Measurements from ENCODE around the gene GLDN. TPM values are rescaled to one million over a fixed set of nuclear protein-coding genes. Genes with fewer than 3 reads are reported as not detected.
A peak's percentile ranks its signal among the peaks of the same experiment; 100 is the strongest.

GLDN gene
- total RNA-seq, 1 donor from 2014 or later: 3.4 TPM

DNA sequence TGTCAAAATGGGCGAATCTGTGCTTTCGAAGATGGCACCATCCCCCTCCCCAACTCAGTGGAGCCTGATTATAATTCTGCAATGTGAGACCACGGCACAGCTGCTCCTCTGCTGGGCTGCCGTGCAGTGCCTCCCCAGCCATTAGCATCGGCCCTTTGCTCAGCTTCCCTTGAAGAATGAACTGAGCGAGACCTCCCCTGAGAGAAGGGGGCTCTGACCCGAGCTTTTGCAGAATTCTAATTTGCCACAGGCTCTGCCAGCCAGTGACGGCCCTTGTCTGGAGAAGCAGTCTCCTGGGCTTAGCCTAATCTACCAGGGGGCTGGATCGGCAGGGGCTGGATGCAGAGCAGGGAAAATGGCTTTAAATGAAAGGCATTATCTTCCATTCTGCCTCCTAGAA lies 57.2 kb downstream of the GLDN start:
- DNase-seq (ENCODE audit: low spot score in 2 of 2): no peak
- Histone ChIP-seq H3K4me3 (no peak overlapping the region), H3K27ac (no peak overlapping the region), H3K9me3 (no peaks in the 10 kb centered on the region), H3K4me1 (no peaks in the 10 kb centered on the region), H3K27me3 (no peaks in the 10 kb centered on the region), H3K36me3 (peaks cover 9 to 20% of the 10 kb centered on the region in 2 donors)
- intact Hi-C loops (cut with DNase I): no loop called here
- TF ChIP-seq, protein P1, sequence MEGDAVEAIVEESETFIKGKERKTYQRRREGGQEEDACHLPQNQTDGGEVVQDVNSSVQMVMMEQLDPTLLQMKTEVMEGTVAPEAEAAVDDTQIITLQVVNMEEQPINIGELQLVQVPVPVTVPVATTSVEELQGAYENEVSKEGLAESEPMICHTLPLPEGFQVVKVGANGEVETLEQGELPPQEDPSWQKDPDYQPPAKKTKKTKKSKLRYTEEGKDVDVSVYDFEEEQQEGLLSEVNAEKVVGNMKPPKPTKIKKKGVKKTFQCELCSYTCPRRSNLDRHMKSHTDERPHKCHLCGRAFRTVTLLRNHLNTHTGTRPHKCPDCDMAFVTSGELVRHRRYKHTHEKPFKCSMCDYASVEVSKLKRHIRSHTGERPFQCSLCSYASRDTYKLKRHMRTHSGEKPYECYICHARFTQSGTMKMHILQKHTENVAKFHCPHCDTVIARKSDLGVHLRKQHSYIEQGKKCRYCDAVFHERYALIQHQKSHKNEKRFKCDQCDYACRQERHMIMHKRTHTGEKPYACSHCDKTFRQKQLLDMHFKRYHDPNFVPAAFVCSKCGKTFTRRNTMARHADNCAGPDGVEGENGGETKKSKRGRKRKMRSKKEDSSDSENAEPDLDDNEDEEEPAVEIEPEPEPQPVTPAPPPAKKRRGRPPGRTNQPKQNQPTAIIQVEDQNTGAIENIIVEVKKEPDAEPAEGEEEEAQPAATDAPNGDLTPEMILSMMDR (IDR thresholded peaks at IDR 0.05): no peak

DNA sequence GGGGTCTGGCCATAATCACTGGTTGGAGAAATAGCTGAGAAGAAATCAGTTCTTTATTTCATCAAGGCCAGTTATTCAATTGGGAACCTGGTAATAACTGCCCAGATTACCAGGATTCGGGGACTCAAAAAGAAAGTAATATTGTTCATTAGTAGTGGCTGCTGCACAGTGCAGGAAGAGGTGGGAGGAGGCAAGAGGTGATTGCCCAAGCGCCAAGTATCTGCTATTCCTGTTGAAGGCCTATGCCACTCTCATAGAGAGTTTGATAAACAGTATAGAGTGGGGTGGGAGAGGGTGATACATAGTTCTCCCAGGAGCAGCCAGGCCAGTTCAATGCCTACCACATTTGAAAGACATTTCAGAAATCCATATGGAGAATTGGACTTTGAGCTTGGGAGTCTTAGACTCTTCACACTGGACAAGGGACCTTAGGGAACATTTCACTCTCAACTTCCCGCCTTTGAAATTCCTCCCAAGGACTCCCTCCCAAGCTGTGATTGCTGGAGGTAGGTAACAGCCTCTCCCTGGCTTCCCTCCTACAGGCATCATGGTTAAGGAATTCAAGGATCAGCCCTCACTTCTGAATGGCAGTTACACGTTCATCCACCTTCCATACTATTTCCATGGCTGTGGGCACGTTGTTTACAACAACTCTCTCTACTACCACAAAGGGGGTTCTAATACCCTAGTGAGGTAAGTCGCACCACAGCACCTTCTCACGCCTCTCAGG lies 59.8 kb downstream of the GLDN start:
- Histone ChIP-seq H3K36me3 (peaks cover 9 to 16% of the 10 kb centered on the region in 2 donors), H3K9me3 (no peaks in the 10 kb centered on the region), H3K27me3 (no peaks in the 10 kb centered on the region), H3K4me3 (no peak overlapping the region), H3K27ac (no peak overlapping the region), H3K4me1 (no peaks in the 10 kb centered on the region)
- TF ChIP-seq, protein P1 (IDR thresholded peaks at IDR 0.05): no peak
- peak in 1 of 2 donors; percentile 2 for DNase-seq (ENCODE audit: low spot score in 2 of 2)
- intact Hi-C loops (cut with DNase I): loop anchor here (2.0 kb wide), 1 partner anchor 14 kb away; no protein-coding TSS in a partner anchor

DNA sequence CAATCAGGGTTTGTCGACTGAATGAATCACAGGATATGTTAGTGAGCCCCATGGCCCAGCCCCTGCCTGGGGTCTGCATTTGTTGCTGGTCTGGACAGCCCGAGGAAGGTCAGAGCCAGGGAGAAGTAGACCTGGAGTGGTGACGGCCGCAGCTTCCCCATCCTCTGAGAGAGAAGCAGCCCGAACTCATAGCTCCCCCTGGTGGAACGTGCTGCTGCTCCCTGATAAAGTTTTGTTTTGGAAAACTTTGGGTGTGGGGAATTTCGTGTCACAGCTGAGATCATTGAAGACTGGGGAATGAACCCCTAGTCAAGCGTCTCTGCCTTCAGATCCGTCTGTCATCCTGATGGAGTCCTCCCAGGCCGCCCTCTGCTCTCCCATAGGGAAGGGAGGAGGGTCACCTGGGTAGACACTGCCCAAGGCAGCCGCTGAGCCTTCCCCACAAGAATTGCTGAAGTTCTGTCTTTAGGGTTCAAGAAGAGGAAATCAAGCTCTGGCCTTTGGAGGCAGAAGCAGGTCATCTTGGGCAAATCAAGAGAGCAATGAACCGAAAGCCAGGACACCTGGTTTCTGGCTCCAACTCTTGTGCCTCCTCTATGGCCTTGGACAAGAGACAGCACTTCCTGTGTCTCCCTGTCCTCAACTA lies 60.5 kb downstream of the GLDN start:
- H3K4me1 ChIP-seq: no peaks in the 10 kb centered on the region
- intact Hi-C loops (cut with DNase I): loop anchor here (2.0 kb wide), 1 partner anchor 15 kb away; no protein-coding TSS in a partner anchor
- peaks cover 9 to 14% of the 10 kb centered on the region in 2 donors for H3K36me3 ChIP-seq
- H3K4me3 ChIP-seq: no peak overlapping the region
- peak in 1 of 2 donors; percentile 63 for DNase-seq (ENCODE audit: low spot score in 2 of 2)
- H3K9me3 ChIP-seq: no peaks in the 10 kb centered on the region
- TF ChIP-seq, protein P1 (IDR thresholded peaks at IDR 0.05): peak; percentile 28 to 58 (median 38)
- H3K27ac ChIP-seq: no peak overlapping the region
- no peaks in the 10 kb centered on the region for H3K27me3 ChIP-seq

DNA sequence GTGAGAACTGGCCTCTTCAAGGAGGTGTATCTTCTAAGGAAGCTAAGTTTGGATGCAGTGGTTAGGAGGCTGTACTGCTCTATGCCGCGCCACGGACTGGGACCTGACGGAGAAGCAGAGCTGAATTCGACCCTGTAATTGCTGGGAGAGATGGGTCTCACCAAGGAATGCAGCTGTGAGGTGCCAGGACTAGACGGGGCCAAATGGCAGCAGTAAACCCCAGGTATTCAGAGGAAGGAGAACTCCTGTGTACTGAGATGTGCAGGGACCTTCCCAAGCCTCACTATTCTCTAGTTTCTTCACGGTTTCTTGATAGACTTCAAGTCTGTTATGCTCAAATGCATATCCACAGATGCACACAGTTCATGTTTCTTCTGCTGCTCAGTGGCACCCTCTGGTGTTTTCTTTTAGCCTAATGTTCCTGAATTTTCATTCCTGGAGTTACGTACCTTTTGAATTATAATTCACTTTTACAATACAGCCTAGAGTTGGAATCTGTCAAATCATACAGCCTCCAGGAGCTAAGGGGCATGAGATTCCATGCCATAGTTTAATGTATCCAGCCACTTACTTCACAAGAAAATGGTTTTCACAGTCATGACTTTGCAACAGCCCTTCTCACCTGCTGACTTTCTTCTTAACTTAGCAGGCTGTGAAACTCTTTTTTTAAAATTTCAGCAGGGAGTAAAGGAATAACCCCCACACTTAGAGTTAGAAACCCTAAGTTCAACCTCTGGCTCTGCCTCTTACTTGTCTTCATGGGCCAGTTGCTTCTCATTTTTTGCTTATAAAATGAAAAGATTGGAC lies 61.8 kb downstream of the GLDN start:
- peak in 1 of 2 donors; percentile 25 for DNase-seq (ENCODE audit: low spot score in 2 of 2)
- H3K9me3 ChIP-seq: no peaks in the 10 kb centered on the region
- no peak overlapping the region for H3K27ac ChIP-seq
- TF ChIP-seq, protein P1 (IDR thresholded peaks at IDR 0.05): peak; percentile 21 to 52 (median 46)
- intact Hi-C loops (cut with DNase I): no loop called here
- peaks cover 9 to 14% of the 10 kb centered on the region in 2 donors for H3K36me3 ChIP-seq
- H3K4me1 ChIP-seq: no peaks in the 10 kb centered on the region
- H3K27me3 ChIP-seq: no peaks in the 10 kb centered on the region
- no peak overlapping the region for H3K4me3 ChIP-seq

DNA sequence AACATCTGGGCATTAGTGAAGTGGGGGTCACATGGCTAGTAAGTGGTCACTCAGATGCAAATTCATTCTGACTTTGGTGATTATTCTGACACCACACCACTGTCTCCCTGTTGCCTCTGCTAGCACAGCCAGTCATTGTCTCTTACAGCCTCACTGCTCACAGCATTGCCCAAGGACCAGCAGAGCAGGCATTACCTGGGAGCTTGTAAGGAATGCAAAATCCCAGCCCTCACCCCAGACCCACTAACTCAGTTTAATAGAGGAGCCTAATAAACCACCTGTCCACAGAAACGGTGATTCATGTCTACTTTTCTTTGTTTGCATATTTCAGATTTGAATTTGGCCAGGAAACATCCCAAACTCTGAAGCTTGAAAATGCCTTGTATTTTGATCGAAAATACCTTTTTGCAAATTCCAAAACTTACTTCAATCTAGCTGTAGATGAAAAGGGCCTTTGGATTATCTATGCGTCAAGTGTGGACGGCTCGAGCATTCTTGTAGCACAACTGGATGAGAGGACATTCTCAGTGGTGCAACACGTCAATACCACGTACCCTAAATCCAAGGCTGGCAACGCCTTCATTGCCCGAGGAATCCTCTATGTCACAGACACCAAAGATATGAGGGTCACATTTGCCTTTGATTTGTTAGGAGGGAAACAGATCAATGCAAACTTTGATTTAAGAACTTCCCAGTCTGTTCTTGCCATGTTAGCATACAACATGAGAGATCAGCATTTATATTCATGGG lies 62.7 kb downstream of the GLDN start:
- intact Hi-C loops (cut with DNase I): no loop called here
- Histone ChIP-seq H3K4me1 (no peaks in the 10 kb centered on the region), H3K27ac (no peak overlapping the region), H3K9me3 (no peaks in the 10 kb centered on the region), H3K36me3 (peaks cover 7 to 9% of the 10 kb centered on the region in 2 donors), H3K4me3 (no peak overlapping the region), H3K27me3 (no peaks in the 10 kb centered on the region)
- peak in 1 of 2 donors; percentile 41 for DNase-seq (ENCODE audit: low spot score in 2 of 2)
- TF ChIP-seq, protein P1 (IDR thresholded peaks at IDR 0.05): no peak

All from ascending aorta (tissue), 2 donors.